CD14-positive monocyte (primary cell): Measurements from ENCODE around the gene NDRG3. TPM values are rescaled to one million over a fixed set of nuclear protein-coding genes. Genes with fewer than 3 reads are reported as not detected.
"Not testable (repeated sequence)": the region's sequence is repeated elsewhere in the genome, so short reads cannot be mapped to it uniquely, and the experiment has no call there.

Source experiments
- DNase-seq, 3 donors: peaks; one replicate each; pipeline ENCODE4 v3.0.0-alpha.2; 2011 to 2022
- H2AFZ ChIP-seq: 2 replicates; pipeline ENCODE4 v1.6.0; 2012; ENCODE audit warnings: mild to moderate bottlenecking, low read depth, low read length, inconsistent platforms; ENCODE audit not compliant: insufficient read depth, poor library complexity, severe bottlenecking
- H3K27ac ChIP-seq, 2 donors: 1 replicate in 1 of 2; 2 replicates in 1 of 2; pipeline ENCODE4 v1.5.1; 2012 to 2013; ENCODE audit warnings: low read length in 2 of 2, control low read depth in 1 of 2, inconsistent platforms in 1 of 2, low read depth in 1 of 2, mild to moderate bottlenecking in 1 of 2
- H3K27me3 ChIP-seq, 2 donors: one replicate each; pipeline versions ENCODE4 v1.6.0 to v1.6.1; 2011 to 2013; ENCODE audit warnings: low read length in 2 of 2; ENCODE audit not compliant: control insufficient read depth in 2 of 2, insufficient read depth in 2 of 2
- H3K36me3 ChIP-seq, 2 donors: replicated peaks in 1 of 2; 1 replicate in 1 of 2; 2 replicates in 1 of 2; pipeline versions ENCODE4 v1.5.1 to v1.6.1; 2012 to 2013; ENCODE audit warnings: low read length in 2 of 2, control low read depth in 1 of 2, inconsistent platforms in 1 of 2, mild to moderate bottlenecking in 1 of 2; ENCODE audit not compliant: insufficient read depth in 2 of 2, control insufficient read depth in 1 of 2
- H3K4me1 ChIP-seq, 2 donors: 1 replicate in 1 of 2; 2 replicates in 1 of 2; pipeline versions ENCODE4 v1.5.1 to v1.6.1; 2012 to 2013; ENCODE audit warnings: low read length in 2 of 2, control low read depth in 1 of 2, inconsistent platforms in 1 of 2, mild to moderate bottlenecking in 1 of 2, moderate library complexity in 1 of 2; ENCODE audit not compliant: insufficient read depth in 2 of 2, control insufficient read depth in 1 of 2
- H3K4me2 ChIP-seq: replicated peaks from 2 replicates; pipeline ENCODE3; 2012; ENCODE audit warnings: low read length, moderate library complexity, mild to moderate bottlenecking; ENCODE audit not compliant: poor library complexity, severe bottlenecking; ENCODE audit errors: extremely low read depth
- H3K4me3 ChIP-seq, 3 experiments: fragments of 200-600 bp in 1 of 3; sonication (generic) in 1 of 3; replicated peaks in 1 of 3; 1 replicate in 2 of 3; 2 replicates in 1 of 3; pipeline ENCODE4 v1.5.1; 2011 to 2013; ENCODE audit warnings: low read length in 3 of 3, mild to moderate bottlenecking in 3 of 3, control low read depth in 2 of 3, low read depth in 2 of 3, inconsistent platforms in 1 of 3, moderate library complexity in 1 of 3
- H3K79me2 ChIP-seq: 2 replicates; pipeline ENCODE4 v1.6.0; 2012; ENCODE audit warnings: mild to moderate bottlenecking, control low read depth, inconsistent platforms, low read length, moderate library complexity; ENCODE audit not compliant: insufficient read depth
- H3K9ac ChIP-seq: 2 replicates; pipeline ENCODE4 v1.6.0; 2017; ENCODE audit warnings: low read length, mild to moderate bottlenecking; ENCODE audit not compliant: insufficient read depth, poor library complexity, severe bottlenecking
- H3K9me3 ChIP-seq, 2 donors: replicated peaks in 1 of 2; 1 replicate in 1 of 2; 2 replicates in 1 of 2; pipeline versions ENCODE4 v1.5.1 to v1.6.1; 2012 to 2013; ENCODE audit warnings: low read length in 2 of 2, control low read depth in 1 of 2; ENCODE audit not compliant: control insufficient read depth in 1 of 2, insufficient read depth in 1 of 2
- H4K20me1 ChIP-seq: 2 replicates; pipeline ENCODE4 v1.6.0; 2012; ENCODE audit warnings: mild to moderate bottlenecking, low read length, control low read depth, moderate library complexity; ENCODE audit not compliant: insufficient read depth
- H3K27ac Mint-ChIP-seq, 7 donors: one replicate each; pipeline ENCODE4 v1.8.0; 2020; ENCODE audit warnings: mild to moderate bottlenecking in 7 of 7, mixed read lengths in 7 of 7, moderate library complexity in 6 of 7, inconsistent platforms in 2 of 7
- H3K27me3 Mint-ChIP-seq, 3 donors: one replicate each; pipeline ENCODE4 v1.8.0; 2021 to 2022; ENCODE audit warnings: low read depth in 3 of 3, mild to moderate bottlenecking in 3 of 3, mixed read lengths in 3 of 3, moderate library complexity in 3 of 3, inconsistent platforms in 1 of 3
- H3K36me3 Mint-ChIP-seq, 2 donors: one replicate each; pipeline ENCODE4 v1.8.0; 2020; ENCODE audit warnings: mixed read lengths in 2 of 2, inconsistent platforms in 1 of 2, mild to moderate bottlenecking in 1 of 2
- H3K4me1 Mint-ChIP-seq: one replicate; pipeline ENCODE4 v1.8.0; 2020; ENCODE audit warnings: mild to moderate bottlenecking, mixed read lengths
- H3K4me3 Mint-ChIP-seq, 2 donors: one replicate each; pipeline ENCODE4 v1.8.0; 2020; ENCODE audit warnings: mild to moderate bottlenecking in 2 of 2, mixed read lengths in 2 of 2, moderate library complexity in 1 of 2
- H3K9me3 Mint-ChIP-seq, 7 donors: one replicate each; pipeline ENCODE4 v1.8.0; 2020 to 2022; ENCODE audit warnings: mixed read lengths in 7 of 7, mild to moderate bottlenecking in 6 of 7, moderate library complexity in 6 of 7, inconsistent platforms in 2 of 7
- WGBS: methylation state at CpG from one replicate; pipeline ENCODE4 v1.1.5; 2013; ENCODE audit warnings: missing lambda C conversion rate; ENCODE audit not compliant: insufficient coverage; 5-methylcytosine and 5-hydroxymethylcytosine counted together
- intact Hi-C, 2 donors: fragments of 100-400 bp; cut with micrococcal nuclease; formaldehyde crosslinking; loops; one replicate each; pipeline versions ENCODE4 v1.15.0 to v1.15.1; 2023
- polyA plus RNA-seq, 3 donors: library from polyadenylated mRNA; depleted of rRNA in 1 of 3; unstranded in 2 of 3; stranded (reverse) in 1 of 3; fragments of 300-500 nt in 2 of 3; fragments of >200 nt in 1 of 3; fragmentation: Illumina TruSeq in 2 of 3; gene quantifications; 1 replicate in 2 of 3; 2 replicates in 1 of 3; pipeline ENCODE4 v1.2.3, GENCODE V29; 2012 to 2021
- TF ChIP-seq, protein P1 (sequence below): fragments of 200-600 bp; IDR thresholded peaks from one replicate; pipeline ENCODE4 v1.8.0; 2022; ENCODE audit warnings: antibody characterized with exemption, mild to moderate bottlenecking

NDRG3 gene
- polyA plus RNA-seq, 3 donors, result 16.0 to 23.2 (median 21.7) TPM

DNA sequence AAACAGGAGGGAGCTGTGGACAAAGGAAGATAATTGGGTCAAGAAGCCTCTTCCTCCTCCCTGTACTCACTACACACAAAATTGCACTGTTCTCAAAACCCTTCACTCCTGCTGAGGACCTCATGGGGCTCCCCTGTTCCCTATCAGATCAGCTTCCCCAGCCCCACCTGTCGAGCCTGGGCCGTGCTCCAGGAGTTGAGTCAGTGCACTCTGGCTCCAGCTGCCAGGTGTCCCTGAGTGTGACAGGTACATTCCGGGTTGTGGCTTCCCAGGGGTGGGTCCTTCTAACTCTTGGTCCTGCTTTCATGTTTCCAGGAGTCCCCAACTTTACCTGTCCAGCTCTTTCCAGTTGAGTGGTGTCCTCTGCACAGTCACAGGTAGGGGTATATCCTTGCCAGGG, 131.9 kb downstream of the NDRG3 start:
- WGBS, result 100% methylated on average over 2 of the region's 3 CpGs
- Mint-ChIP-seq H3K4me1 (peaks cover 3% of the 10 kb centered on the region), H3K4me3 (no peak overlapping the region), H3K36me3 (peaks cover 57 to 66% of the 10 kb centered on the region in 2 donors), H3K27ac (peak overlapping the region in 3 of 7 donors; percentile 27 to 59 (median 57)), H3K27me3 (peaks cover 0 to 3% (median 0%) of the 10 kb centered on the region in 3 donors), H3K9me3 (no peaks in the 10 kb centered on the region)
- no peaks in the 10 kb centered on the region for H3K9me3 ChIP-seq
- TF ChIP-seq, protein P1, sequence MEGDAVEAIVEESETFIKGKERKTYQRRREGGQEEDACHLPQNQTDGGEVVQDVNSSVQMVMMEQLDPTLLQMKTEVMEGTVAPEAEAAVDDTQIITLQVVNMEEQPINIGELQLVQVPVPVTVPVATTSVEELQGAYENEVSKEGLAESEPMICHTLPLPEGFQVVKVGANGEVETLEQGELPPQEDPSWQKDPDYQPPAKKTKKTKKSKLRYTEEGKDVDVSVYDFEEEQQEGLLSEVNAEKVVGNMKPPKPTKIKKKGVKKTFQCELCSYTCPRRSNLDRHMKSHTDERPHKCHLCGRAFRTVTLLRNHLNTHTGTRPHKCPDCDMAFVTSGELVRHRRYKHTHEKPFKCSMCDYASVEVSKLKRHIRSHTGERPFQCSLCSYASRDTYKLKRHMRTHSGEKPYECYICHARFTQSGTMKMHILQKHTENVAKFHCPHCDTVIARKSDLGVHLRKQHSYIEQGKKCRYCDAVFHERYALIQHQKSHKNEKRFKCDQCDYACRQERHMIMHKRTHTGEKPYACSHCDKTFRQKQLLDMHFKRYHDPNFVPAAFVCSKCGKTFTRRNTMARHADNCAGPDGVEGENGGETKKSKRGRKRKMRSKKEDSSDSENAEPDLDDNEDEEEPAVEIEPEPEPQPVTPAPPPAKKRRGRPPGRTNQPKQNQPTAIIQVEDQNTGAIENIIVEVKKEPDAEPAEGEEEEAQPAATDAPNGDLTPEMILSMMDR, result no peak
- no peak overlapping the region for H2AFZ ChIP-seq
- H3K79me2 ChIP-seq, result peaks cover 36% of the 10 kb centered on the region
- intact Hi-C loops, result loop anchor here (5.0 to 10.0 kb wide), 3 partner anchors 161 to 273 kb away; partner anchors contain the start of gene DSN1 (in 1 of the 2)
- H3K4me1 ChIP-seq, result no peaks in the 10 kb centered on the region
- no peaks in the 10 kb centered on the region for H3K27me3 ChIP-seq
- H4K20me1 ChIP-seq, result peaks cover 72% of the 10 kb centered on the region
- H3K36me3 ChIP-seq, result peaks cover 59 to 70% of the 10 kb centered on the region in 2 donors
- H3K4me3 ChIP-seq, result no peak overlapping the region
- no peak overlapping the region for H3K9ac ChIP-seq
- H3K4me2 ChIP-seq, result no peak overlapping the region
- DNase-seq, result no peak
- H3K27ac ChIP-seq, result peak overlapping the region in 1 of 2 donors; percentile 65

DNA sequence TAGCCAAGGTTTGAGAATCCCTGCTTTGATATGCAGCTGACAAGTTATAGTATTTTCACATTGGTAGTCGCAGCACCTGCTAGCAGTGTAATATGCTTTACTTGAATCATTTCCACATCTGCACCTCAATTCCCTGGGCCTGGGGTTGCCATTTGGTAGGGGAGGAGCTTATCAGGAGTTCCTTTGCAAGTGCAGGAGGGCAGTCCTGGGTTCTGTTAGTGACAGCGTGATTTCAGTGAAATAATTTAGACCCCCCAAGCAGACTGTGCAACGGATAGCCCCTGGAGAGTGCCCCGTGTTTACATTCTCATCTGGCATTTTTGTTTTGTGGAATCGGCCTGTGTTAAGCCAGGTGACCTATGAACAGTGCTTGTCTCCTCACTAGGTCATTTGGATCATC, 134.3 kb downstream of the NDRG3 start:
- intact Hi-C loops, result loop anchor here (5.0 to 10.0 kb wide), 3 partner anchors 163 to 276 kb away; partner anchors contain the start of gene DSN1 (in 1 of the 2)
- Histone ChIP-seq H3K27me3 (no peaks in the 10 kb centered on the region), H3K9me3 (no peaks in the 10 kb centered on the region), H4K20me1 (peaks cover 95% of the 10 kb centered on the region), H3K36me3 (peaks cover 72 to 87% of the 10 kb centered on the region in 2 donors), H3K4me1 (peaks cover 15 to 19% of the 10 kb centered on the region in 2 donors), H2AFZ (no peak overlapping the region), H3K9ac (no peak overlapping the region), H3K4me3 (no peak overlapping the region), H3K79me2 (peaks cover 60% of the 10 kb centered on the region), H3K4me2 (no peak overlapping the region), H3K27ac (peak overlapping the region in 1 of 2 donors; percentile 20)
- Mint-ChIP-seq H3K27me3 (peaks cover 0 to 3% (median 0%) of the 10 kb centered on the region in 3 donors), H3K27ac (peak overlapping the region in 3 of 7 donors; percentile 23 to 56 (median 42)), H3K4me3 (no peak overlapping the region), H3K4me1 (peaks cover 20% of the 10 kb centered on the region), H3K9me3 (no peaks in the 10 kb centered on the region), H3K36me3 (peaks cover 74 to 84% of the 10 kb centered on the region in 2 donors)
- WGBS, result no CpG with 5 or more reads among the region's 5 CpGs
- TF ChIP-seq, protein P1, result no peak
- DNase-seq, result no peak

DNA sequence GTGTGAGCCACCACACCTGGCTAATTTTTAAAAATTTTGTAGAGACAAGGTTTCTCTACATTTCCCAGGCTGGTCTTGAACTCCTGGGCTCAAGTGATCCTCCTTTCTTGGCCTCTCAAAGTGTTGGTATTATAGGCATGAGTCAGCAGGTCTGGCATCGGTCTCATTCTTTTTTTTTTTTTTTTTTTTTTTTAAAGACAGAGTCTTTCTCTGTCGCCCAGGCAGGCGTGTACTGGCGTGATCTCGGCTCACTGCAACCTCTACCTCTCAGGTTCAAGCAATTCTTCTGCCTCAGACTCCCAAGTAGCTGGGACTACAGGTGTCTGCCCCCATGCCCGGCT, 137.5 kb downstream of the NDRG3 start:
- H3K27ac ChIP-seq, result peak overlapping the region; percentile 84 to 96
- intact Hi-C loops, result loop anchor here (5.0 kb wide), 1 partner anchor 51 kb away; no protein-coding TSS in a partner anchor
- H3K9me3 ChIP-seq, H2AFZ ChIP-seq, H3K27me3 ChIP-seq, H3K9ac ChIP-seq, H3K4me3 Mint-ChIP-seq, H3K27me3 Mint-ChIP-seq, DNase-seq, H3K9me3 Mint-ChIP-seq: not testable (repeated sequence)
- 100% methylated on average over 1 of the region's 6 CpGs for WGBS
- peaks cover 27% of the 10 kb centered on the region for H3K4me1 Mint-ChIP-seq
- peak overlapping the region; percentile 96 for H3K4me2 ChIP-seq
- H3K4me1 ChIP-seq, result peaks cover 27 to 32% of the 10 kb centered on the region in 2 donors
- H3K27ac Mint-ChIP-seq, result peak overlapping the region in 5 of 7 donors; percentile 75 to 99 (median 97)
- peaks cover 55 to 61% of the 10 kb centered on the region in 2 donors for H3K36me3 ChIP-seq
- H3K4me3 ChIP-seq, result peak overlapping the region in 1 of 3 experiments; percentile 100
- peaks cover 56 to 61% of the 10 kb centered on the region in 2 donors for H3K36me3 Mint-ChIP-seq
- H4K20me1 ChIP-seq, result peaks cover 77% of the 10 kb centered on the region
- H3K79me2 ChIP-seq, result peaks cover 70% of the 10 kb centered on the region
